NCI-H774 (cell line): Measurements from ENCODE around the gene ZNF879.

Experiments used
- DNase-seq: peaks from one replicate; lab custom pipeline; 2025; lab: John Stamatoyannopoulos, UW

Gene ZNF879

GRCh38 chr5:179023528-179024189 lies at the start of gene ZNF879:
ZNF879 (plus strand) TSS chr5:179023804; CDS start chr5:179025005, 1,201 bp downstream.
- peak; percentile 79 for DNase-seq

DNA sequence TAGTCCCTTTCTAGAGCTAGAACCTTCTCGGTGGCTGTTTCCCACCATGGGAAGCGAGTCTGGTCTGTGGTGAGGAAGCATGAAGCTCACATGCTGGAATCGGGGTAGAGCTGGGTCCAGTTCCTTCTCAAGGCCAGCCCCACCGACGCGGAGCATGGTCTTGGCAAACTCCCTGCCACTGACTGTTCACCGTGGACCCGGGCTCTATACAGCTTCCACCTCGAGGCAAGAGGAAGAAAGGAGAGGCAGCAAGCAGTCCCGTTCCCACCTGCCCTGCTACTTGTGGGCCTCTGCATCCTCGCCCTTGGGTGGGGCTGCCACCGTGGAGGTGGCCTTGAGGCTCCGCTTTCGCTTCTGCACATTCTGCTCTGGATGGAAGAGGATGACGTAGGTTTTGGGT lies 42.2 kb upstream of the ZNF879 start:
- DNase-seq = no peak

- no peak for DNase-seq
Measured at GRCh38 chr5:178982941-178983340, 40.7 kb upstream of the ZNF879 start.

GRCh38 chr5:178983728-178984127 lies 39.9 kb upstream of the ZNF879 start:
- DNase-seq = no peak

GRCh38 chr5:178984145-178985072 lies 39.2 kb upstream of the ZNF879 start:
- no peak for DNase-seq

DNA sequence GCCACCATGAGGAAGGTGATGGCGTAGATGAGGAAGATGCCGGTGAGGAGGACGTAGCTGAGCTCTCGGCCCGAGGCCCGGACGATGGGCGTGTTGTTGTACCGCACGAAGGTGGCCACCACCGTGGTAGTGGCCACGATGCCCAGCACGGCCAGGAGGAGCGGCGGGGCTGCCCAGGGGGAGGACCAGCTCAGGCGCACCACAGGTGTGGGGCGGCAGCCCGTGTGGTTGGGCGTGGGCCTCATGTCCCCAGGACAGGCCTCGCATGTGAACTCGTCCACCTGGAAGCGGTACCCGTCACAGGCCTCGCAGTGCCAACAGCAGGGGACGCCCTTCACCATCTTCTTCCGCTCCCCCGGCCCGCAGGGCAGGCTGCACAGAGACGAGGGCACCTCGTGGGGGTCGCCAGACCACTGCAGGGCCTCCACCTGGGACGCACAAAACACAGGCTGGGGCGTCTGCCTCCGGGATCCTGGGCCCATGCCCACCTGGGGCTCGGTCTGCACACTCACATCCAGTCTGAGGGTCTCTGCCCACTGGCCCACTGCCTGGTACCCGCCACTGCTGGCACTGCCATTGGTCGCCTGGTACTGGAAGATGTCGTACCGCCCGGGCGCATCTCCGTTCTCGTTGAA lies 37.2 kb upstream of the ZNF879 start:
- no peak for DNase-seq

- no peak for DNase-seq
Measured at GRCh38 chr5:178988436-178989220, 35.0 kb upstream of the ZNF879 start.

DNA sequence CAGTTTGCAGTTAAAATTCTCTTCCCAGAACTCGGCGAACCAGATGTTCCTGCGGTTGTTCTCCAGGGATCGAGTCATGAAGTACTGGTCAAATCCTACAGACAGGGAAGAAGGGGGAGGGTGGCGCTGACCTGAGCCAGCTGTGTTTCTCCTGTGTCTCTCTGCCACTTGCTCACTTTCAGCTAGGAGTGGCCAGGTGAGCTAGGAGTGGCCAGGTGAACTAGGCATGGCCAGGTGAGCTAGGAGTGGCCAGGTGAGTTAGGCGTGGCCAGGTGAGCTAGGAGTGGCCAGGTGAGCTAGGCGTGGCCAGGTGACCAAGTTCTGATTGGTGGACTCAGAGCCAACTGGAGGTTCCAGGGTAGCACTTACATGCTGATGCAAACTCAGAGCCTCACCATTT lies 34.3 kb upstream of the ZNF879 start:
- no peak for DNase-seq

- DNase-seq = no peak
Measured at GRCh38 chr5:178990491-178990890, 33.1 kb upstream of the ZNF879 start.

DNA sequence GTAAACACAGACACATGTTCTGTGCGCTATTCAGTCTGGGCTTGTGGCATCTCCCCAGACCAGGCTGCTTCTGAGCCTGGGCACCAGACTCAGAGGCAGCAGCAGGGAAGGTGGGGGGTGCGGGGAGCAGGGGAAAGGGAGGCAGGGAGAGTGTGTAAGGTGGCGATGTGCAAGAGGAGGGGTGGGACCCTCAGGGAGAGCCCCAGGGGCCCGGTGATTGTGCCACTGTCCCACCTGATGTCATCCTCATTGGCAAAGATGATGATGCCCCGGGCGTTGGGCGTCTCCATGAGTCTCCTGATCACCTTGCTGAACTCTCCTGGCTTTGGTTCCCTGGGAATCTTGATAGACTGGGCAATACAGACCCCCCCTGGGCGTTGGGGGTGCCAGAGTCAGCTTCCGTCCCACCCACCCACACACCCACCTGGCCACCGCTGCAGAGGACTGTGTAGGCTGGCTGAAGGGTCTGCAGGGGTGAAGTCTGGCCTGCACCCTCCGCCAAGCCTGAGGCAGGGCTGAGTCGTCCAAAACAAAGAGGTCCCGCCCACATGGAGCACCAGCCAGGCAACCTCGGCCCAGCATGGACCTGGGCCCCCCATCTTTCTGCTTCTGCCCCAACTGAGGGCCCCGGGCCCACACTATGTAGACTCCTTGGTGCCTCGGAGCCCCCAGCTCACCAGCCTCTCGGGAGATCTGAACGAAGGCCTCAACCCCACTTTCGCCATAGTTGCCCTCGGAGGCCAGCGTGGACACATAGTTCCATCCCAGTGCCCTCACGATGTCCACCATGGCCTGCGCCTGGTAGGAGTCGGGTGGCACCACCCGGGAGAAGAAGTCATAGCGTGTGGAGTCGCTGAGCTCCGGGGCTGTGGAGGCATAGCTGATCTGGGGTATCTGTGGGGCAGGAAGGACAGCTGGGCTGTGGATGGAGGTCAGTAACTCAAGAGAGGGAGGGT lies 32.1 kb upstream of the ZNF879 start:
- DNase-seq = no peak

DNA sequence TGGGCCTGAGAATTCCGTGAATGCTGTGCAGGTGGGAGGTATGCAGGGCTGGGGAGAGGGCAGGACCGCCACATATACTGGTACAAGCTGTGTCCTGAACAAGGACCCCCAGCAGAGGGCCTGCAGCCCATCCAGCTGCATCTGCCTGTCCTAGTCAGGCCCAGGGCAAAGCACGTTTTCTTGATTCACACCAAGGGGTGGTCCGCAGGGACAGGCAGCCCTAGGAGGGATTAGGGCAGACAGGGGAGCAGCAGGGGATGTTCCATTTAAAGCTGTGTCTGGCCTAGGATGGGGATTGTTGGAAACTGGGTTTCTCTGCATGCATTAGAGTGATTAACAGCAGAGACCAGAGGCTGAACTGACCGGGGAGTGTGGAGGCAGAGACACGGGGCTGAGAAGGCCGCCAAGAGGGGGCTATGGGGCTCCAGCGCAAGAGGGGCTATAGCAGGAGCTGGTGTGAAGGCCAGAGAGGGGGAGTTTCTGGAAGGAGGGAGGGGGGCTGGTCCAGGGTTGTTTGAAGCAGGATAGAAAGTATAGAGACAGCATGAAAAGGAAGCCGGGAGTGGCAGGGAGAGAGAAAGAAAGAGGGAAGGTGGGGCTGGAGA lies 31.2 kb upstream of the ZNF879 start:
- DNase-seq = no peak

DNA sequence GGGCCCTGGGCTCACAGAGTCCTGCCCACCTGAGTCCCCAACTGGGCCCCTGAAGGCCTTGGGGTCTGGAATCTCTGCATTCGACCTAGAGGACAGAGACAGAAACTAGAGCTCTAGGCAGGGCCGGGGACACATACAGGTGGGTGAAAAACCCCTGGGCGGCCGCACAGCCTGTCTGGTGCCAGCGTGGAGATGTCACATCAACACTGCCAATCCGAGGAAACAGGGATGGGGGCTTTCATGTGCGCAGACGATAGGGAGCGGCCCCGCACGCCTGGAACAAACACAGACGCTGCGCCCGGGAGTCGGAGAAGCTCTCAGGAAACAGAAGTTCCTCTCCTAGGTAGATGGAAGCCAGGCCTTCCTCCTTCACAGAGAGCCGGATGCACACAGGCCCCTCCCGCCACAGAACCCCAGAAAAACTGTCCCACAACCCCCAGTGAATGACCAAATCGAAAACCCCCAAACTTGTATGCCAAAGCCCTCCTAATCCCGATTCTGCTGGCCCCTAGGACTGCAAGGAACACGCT lies 30.3 kb upstream of the ZNF879 start:
- no peak for DNase-seq

- no peak for DNase-seq
Measured at GRCh38 chr5:178993955-178994579, 29.5 kb upstream of the ZNF879 start.

DNA sequence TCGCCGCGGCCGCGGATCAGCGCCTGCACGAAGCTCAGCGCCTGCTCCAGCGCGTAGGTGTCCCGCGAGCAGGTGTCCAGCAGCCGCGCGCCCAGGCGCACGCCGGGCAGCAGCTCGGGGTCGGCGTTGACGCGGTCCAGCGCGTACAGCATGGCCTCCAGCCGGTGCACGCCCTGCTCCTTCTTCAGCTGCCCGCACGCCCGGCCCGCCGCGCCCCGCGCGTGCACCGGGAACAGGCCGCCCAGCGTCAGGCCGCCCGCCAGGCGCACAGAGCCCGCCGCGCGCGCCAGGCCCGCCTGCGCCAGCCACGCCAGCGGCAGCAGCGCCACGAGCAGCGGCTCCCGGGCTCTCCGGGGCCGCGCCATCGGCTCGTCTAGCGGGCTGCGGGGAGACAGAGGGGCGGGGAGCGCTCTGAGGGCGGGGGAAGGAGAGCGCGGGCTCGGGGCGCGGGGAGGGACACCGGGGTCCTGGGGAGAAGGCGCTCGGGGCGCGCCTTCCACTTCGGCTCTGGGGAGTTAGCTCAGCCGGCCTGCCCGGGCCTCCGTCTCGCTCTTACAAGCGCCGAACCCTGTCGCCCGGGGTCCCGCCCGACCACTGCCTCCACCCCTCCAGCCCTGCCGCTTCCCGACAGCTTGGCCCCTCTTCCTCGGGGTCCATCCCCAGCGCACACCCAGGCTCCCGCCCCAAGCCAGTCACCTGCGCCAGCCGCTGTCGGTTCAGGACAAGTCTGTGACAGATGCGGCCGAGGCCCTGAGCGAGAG lies 28.8 kb upstream of the ZNF879 start, which contains the start of gene GRM6:
GRM6 (minus strand) TSS at position 741 of the 761 bp plus-strand sequence; CDS start at position 365, 376 bp downstream.
- DNase-seq = no peak

- DNase-seq = no peak
Measured at GRCh38 chr5:178995341-178995690, 28.3 kb upstream of the ZNF879 start.

DNA sequence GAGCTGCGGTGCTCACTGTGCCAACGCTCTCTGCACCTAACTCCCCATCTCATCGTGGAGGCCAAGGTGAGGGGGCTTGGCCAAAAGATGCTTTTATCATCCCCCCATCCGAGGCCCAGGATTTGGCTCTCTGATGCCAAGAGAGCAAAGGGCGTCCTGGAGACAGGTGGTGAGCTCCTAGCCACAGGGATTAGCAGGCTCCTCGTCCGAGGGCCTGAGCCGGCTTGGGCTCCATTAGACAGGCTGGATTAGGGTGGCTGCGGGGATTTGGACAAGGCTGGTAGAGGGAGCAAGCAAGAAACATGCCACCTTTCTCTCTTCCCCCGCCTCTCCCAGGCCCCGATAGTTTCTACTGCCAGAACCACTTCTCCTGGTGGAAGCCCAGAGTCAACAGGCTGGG lies 27.4 kb upstream of the ZNF879 start:
- DNase-seq = no peak

GRCh38 chr5:178997191-178997590 lies 26.4 kb upstream of the ZNF879 start:
- no peak for DNase-seq

DNA sequence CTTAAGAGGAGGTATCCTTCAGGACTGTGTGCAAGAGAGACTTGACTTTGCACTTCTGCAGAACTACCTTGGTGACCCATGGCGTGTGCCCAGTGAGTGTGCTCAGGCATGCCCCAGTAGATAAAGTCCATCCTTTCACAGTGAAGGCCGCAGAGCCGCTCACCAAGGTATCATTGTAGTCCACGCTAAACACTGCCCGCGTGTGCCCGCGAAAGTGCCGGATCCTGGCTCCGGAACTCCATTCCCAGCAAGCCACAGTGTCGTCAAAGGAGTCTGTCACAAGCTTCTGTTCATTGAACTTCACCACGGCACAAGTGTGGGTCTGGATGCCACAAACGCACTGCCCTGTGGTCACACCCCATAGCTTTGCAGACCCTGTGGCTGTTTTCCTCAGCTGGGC lies 25.2 kb upstream of the ZNF879 start:
- DNase-seq = no peak

DNA sequence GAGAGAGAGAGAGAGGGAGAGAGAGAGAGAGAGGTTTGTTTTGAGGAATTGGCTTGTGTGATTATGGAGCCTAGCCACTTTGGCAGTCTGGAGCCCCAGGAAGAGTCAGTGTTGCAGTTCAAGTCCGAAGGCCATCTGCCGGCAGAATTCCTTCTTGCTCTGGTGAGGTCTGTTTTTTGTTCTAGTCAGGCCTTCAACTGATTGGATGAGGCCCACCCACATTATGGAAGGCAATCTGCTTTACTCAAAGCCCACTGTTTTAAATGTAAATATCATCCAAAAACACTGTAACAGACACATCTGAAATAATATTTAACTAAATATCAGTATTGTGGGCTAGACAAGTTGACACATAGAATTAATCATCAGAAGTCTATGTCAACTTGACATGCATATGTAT lies 17.0 kb upstream of the ZNF879 start:
- DNase-seq = no peak
